ENCODE data around the gene GBA2. TPM values are rescaled to one million over a fixed set of nuclear protein-coding genes. Genes with fewer than 3 reads are reported as not detected.

The GBA2 gene
- total RNA-seq, 1 donor from 2014 or later: 95.9 TPM

- DNase-seq (ENCODE audit: low read depth, low spot score): no peak
- no peaks in the 10 kb centered on the region for H3K27me3 Mint-ChIP-seq (ENCODE audit: low read depth)
- TF ChIP-seq CTCF (conservative IDR thresholded peaks at IDR 0.05): no peak
- no peaks in the 10 kb centered on the region for H3K9me3 Mint-ChIP-seq
- H3K4me1 Mint-ChIP-seq: no peaks in the 10 kb centered on the region
- H3K27ac Mint-ChIP-seq (ENCODE audit: unreplicated experiment): no peak overlapping the region
- H3K36me3 Mint-ChIP-seq (ENCODE audit: low read depth): peaks cover 27% of the 10 kb centered on the region
- no peak overlapping the region for H3K4me3 Mint-ChIP-seq
Measured at GRCh38 chr9:35705372-35705771, 43.7 kb downstream of the GBA2 start.

- H3K4me3 Mint-ChIP-seq: no peak overlapping the region
- H3K9me3 Mint-ChIP-seq: no peaks in the 10 kb centered on the region
- H3K4me1 Mint-ChIP-seq: no peaks in the 10 kb centered on the region
- no peak for DNase-seq (ENCODE audit: low read depth, low spot score)
- no peak for TF ChIP-seq CTCF (conservative IDR thresholded peaks at IDR 0.05)
- H3K36me3 Mint-ChIP-seq (ENCODE audit: low read depth): peaks cover 27% of the 10 kb centered on the region
- H3K27ac Mint-ChIP-seq (ENCODE audit: unreplicated experiment): no peak overlapping the region
- H3K27me3 Mint-ChIP-seq (ENCODE audit: low read depth): no peaks in the 10 kb centered on the region
Measured at GRCh38 chr9:35703906-35704672, 44.9 kb downstream of the GBA2 start.

GRCh38 chr9:35702696-35703095 lies 46.3 kb downstream of the GBA2 start:
- no peak for DNase-seq (ENCODE audit: low read depth, low spot score)
- Mint-ChIP-seq H3K27ac (ENCODE audit: unreplicated experiment) (no peak overlapping the region), H3K9me3 (no peaks in the 10 kb centered on the region)

DNA sequence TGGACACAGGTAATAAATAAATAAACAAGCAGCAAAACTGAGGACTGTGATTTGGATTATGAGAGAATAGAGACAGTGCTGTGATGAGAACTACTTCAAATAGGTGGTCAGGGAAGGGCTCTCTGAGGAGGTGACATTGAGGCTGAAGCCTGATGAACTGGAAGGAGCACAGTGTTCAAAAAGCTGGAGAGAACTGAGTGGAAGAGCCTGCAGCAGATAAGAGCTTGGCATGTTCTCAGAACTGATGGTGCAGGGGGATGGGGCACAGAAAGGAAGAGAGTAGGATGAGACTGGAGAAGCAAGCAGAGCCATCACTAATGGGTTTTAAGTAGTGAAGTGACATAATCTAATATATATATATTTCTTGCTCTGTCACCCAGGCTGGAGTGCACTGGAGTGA lies 48.1 kb downstream of the GBA2 start:
- Mint-ChIP-seq H3K27me3 (ENCODE audit: low read depth) (no peaks in the 10 kb centered on the region), H3K4me1 (no peaks in the 10 kb centered on the region), H3K9me3 (no peaks in the 10 kb centered on the region), H3K27ac (ENCODE audit: unreplicated experiment) (no peak overlapping the region), H3K4me3 (no peak overlapping the region), H3K36me3 (ENCODE audit: low read depth) (peaks cover 16% of the 10 kb centered on the region)
- TF ChIP-seq CTCF (conservative IDR thresholded peaks at IDR 0.05): no peak
- DNase-seq (ENCODE audit: low read depth, low spot score): no peak

More at GRCh38 chr9:35702696-35703095, 46.3 kb downstream of the GBA2 start:
- no peaks in the 10 kb centered on the region for H3K4me1 Mint-ChIP-seq
- no peak overlapping the region for H3K4me3 Mint-ChIP-seq
- no peak for TF ChIP-seq CTCF (conservative IDR thresholded peaks at IDR 0.05)
- peaks cover 21% of the 10 kb centered on the region for H3K36me3 Mint-ChIP-seq (ENCODE audit: low read depth)
- no peaks in the 10 kb centered on the region for H3K27me3 Mint-ChIP-seq (ENCODE audit: low read depth)

- Mint-ChIP-seq H3K4me3 (no peak overlapping the region), H3K27ac (ENCODE audit: unreplicated experiment) (no peak overlapping the region), H3K4me1 (no peaks in the 10 kb centered on the region), H3K27me3 (ENCODE audit: low read depth) (no peaks in the 10 kb centered on the region), H3K9me3 (no peaks in the 10 kb centered on the region), H3K36me3 (ENCODE audit: low read depth) (peaks cover 16% of the 10 kb centered on the region)
- no peak for TF ChIP-seq CTCF (conservative IDR thresholded peaks at IDR 0.05)
- no peak for DNase-seq (ENCODE audit: low read depth, low spot score)
Measured at GRCh38 chr9:35700031-35700430, 49.0 kb downstream of the GBA2 start.
